CD4-positive, alpha-beta T cell treated with Interleukin-2 at 100 ng/mL for 4 hours (primary cell): Measurements from ENCODE around the gene PSMD1.
"Not testable (repeated sequence)": the region's sequence is repeated elsewhere in the genome, so short reads cannot be mapped to it uniquely, and the experiment has no call there.

Experiments used
- DNase-seq: peaks from one replicate; pipeline ENCODE4 v3.0.0-alpha.2; 2020; ENCODE audit warnings: low spot score

Gene PSMD1

GRCh38 chr2:231161252-231161839 lies 104.7 kb downstream of the PSMD1 start:
- no peak for DNase-seq

GRCh38 chr2:231161877-231162329 lies 105.2 kb downstream of the PSMD1 start:
- DNase-seq: no peak

- no peak for DNase-seq
Observed at GRCh38 chr2:231163011-231163410, 106.3 kb downstream of the PSMD1 start.

- no peak for DNase-seq
Observed at GRCh38 chr2:231163414-231164095, 106.9 kb downstream of the PSMD1 start.

GRCh38 chr2:231167745-231168459 lies 111.2 kb downstream of the PSMD1 start:
- no peak for DNase-seq

GRCh38 chr2:231168460-231169139 lies 111.9 kb downstream of the PSMD1 start:
- DNase-seq: no peak

- DNase-seq: no peak
Observed at GRCh38 chr2:231169488-231169887, 112.8 kb downstream of the PSMD1 start.

GRCh38 chr2:231170055-231170454 lies 113.4 kb downstream of the PSMD1 start:
- no peak for DNase-seq

- no peak for DNase-seq
Observed at GRCh38 chr2:231172025-231172424, 115.4 kb downstream of the PSMD1 start.

GRCh38 chr2:231174211-231174651 lies 117.6 kb downstream of the PSMD1 start:
- DNase-seq: no peak

- DNase-seq: no peak
Observed at GRCh38 chr2:231176066-231176465, 119.4 kb downstream of the PSMD1 start.

- DNase-seq: no peak
Observed at GRCh38 chr2:231177156-231178025, 120.7 kb downstream of the PSMD1 start.

GRCh38 chr2:231178805-231179204 lies 122.1 kb downstream of the PSMD1 start:
- DNase-seq: not testable (repeated sequence)

GRCh38 chr2:231181860-231182512 lies 125.3 kb downstream of the PSMD1 start:
- no peak for DNase-seq

- DNase-seq: no peak
Observed at GRCh38 chr2:231182513-231182899, 125.8 kb downstream of the PSMD1 start.

GRCh38 chr2:231183851-231184250 lies 127.2 kb downstream of the PSMD1 start:
- DNase-seq: no peak

GRCh38 chr2:231184319-231184718 lies 127.7 kb downstream of the PSMD1 start:
- DNase-seq: no peak

- no peak for DNase-seq
Observed at GRCh38 chr2:231185050-231185725, 128.5 kb downstream of the PSMD1 start.

- no peak for DNase-seq
Observed at GRCh38 chr2:231185886-231186285, 129.2 kb downstream of the PSMD1 start.

GRCh38 chr2:231186325-231186724 lies 129.7 kb downstream of the PSMD1 start:
- DNase-seq: no peak
